GM19035 (cell line): ENCODE measurements around the gene DCUN1D2.

Experiments
- ATAC-seq: cut with Tn5 transposase; IDR thresholded peaks from one replicate; pipeline ENCODE4 v1.9.1; 2021; ENCODE audit not compliant: unreplicated experiment

DCUN1D2 gene

DNA sequence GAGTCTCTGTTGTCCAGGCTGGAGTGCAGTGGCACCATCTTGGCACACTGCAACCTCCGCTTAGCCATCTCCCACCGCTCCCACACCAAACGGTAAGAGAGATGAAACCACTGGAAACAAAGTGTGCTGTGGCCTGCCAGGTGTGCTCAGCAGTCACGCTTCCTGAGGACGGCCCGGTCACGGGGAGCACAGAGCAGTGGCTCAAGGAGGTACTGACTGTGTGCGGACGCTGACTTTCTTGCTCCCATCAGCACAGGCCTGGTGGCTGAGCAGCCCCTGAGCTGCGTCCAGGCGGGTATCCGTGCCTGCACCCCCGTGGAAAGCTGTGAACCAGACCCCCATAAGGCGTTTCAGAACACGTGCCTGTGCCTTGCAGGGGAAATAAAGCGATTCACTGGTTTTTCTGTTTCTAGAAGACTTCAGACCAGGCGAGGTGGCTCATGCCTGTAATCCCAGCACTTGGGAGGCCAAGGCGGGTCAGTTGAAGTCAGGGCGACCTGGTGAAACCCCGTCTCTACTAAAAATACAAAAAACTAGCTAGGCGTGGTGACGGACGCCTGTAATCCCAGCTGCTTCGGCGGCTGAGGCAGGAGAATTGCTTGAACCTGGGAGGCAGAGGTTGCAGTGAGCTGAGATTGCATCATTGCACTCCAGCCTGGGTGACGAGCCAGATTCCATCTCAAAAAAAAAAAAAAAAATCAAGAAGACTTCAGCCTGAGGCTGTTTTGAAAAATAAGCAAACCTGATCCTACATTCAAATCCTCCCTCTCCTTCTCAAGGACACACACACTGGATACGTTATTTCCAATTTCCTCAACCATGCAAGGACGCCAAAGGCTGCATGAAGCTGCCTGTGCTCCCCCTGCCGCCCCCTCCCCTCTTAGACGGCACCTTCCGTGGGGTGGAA is 62.7 kb downstream of the DCUN1D2 start:
- ATAC-seq = no peak

DNA sequence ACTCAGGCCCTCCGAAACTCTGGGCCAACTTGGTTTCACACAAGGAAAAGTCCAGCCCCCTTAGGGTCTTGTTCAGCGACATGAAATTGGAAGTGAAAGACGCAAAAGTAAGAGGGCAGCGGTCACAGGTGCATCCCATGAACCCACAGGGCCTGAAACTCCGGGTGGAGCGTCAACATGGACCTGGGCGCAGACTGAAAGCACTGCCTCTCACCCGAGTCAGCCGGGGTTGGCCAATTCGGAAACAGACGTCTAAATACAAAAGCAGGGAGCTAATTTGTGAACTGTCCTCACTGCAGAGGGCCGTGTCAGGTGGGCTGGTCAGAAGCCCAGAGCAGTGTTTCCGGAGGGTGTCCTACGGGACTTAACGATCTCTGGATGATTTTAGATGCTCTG is 63.9 kb downstream of the DCUN1D2 start:
- no peak for ATAC-seq

DNA sequence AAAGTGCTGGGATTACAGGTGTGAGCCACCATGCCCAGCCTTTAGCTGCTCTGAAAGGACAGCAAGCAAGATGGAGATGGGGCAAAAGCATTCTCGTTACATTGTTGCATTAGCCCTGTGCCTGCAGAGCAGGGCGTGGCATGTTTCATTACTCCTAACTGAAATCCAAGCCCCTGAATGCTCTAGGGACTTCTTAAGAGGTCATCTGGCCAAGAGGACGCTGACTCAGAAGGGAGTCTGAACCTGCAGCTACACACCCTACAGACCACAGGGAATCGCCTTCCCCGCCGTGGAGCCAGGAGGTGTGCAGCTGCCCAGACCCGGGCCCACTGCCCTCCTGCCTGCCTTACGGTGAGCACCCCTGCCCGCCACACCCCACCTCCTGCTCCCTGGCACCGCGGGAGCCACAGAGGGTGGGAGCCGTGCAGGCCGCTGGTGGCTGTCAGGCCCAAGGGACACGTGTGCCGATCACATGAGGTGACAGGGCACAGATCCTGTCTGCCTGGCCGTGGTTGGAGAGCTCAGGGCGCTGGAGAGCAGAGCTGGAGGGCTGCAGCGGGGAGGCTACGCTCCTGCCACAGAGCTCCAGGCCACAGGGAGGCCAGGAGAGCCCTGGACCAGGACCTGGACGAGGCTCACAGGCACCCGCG is 64.4 kb downstream of the DCUN1D2 start:
- ATAC-seq = no peak

DNA sequence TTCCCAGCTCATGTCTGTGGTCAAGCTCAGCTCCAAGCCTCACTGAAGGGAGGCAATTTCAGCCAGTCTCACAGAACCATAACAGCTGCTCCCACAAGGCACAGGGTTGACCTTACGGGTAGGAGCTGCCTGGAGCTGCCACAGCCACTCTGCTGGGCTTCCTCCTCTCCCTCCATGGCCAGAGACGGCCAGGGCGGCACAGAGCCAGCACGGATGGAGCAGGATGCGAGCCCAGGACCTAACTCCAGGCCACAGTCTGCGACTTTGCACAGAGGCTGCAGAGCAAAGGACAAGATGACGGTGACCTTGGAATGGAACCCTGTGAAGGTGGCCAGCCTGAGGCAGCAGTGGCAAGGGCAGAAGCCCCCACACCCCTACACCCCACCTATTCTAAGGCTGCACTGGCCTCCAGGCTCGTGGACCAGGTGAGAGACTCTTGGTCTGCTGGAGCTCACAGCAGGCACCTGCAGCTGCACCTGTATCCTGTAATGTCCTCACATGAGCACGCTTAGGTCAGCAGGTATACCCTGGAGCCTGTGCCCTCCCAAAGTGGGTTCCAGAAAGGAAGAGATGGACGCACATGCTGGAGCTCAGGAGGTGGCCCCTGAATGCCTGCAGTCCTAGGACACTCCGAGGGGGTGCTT is 66.9 kb downstream of the DCUN1D2 start:
- no peak for ATAC-seq

DNA sequence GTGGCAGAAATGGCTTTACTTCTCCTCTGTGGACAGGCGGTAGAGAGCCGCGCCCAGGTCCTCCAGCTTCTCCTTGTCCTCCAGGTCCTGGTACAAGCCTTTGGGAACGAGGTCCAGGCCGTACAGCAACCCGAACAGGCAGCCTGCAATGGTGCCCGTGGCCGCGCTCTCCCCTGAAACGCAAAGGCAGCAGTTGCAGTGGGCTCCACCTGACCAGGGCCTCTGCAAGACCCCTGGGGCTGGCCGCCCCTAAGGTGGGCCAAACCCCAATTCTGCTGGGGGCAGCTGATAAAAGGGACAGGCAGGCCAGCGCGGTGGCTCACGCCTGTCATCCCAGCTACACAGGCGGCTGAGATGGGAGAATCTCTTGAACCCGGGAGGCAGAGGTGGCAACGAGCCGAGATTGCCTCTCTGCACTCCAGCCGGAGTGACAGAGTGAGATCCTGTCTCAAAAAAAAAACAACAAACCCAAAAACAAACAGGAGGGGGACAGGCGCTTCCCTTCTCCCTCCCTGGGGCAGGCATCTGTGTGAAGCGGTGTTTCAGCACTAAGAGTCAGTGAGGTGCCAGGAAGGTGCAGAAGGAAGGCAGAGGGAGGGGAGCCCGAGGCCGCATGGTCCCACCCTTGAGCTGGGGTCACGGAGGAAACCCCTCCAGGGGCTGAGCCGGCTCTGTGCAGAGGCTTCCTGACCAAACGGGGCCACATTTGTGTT is 67.5 kb downstream of the DCUN1D2 start:
- ATAC-seq = no peak

DNA sequence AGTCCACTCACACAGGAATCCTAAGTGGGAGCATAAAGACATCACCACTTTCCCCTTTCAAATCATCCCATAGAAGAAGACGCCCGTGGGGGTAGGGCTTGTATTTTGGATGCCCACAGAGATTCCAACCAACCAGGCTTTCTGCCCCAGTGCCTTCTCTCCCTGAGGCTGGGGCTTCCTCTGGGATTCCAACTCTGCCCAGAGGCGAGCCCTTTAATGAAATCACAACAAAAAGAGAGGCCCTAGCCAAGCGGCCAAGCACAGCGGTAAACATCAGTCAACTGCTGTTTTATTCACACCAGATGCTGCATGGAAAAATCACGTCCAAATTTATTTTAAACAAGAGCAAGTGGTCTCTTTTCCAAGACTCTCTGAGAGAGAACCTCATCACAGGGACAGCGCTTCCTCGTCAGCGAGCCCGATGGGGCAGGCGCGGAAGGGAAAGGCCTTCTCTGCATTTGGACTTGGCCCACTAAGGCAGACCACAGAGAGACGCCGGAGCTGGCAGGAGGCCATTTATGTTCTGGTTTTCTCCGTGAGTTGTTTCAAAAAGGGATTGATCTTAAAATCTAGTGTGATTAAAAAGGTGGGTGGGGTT is 68.7 kb downstream of the DCUN1D2 start:
- ATAC-seq = no peak

DNA sequence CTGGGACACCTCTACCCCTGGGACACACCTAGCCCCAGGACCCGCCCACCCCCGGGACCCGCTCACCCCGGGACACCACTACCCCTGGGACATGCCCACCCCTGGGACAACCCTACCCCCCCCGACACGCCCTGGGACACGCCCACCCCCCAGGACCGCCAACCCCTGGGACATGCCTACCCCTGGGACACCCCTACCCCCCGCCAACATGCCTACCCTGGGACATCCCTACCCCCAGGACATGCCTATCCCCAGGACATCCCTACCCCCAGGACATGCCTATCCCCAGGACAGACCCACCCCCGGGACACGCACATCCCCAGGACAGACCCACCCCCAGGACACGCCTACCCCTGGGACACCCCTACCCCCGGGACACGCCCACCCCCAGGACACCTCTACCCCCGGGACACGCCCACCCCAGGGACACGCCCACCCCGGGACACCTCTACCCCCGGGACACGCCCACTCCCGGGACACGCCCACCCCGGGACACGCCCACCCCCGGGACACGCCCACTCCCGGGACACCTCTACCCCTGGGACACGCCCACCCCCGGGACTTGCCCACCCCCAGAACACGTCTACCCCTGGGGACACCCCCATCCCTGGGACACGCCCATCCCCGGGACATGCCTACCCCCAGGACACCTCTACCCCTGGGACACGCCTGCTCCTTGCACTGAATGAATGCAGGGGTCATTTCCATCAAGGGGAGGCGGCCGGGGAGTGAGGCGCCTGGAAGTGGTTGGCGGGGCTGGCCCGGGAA is 69.5 kb downstream of the DCUN1D2 start:
- no peak for ATAC-seq

DNA sequence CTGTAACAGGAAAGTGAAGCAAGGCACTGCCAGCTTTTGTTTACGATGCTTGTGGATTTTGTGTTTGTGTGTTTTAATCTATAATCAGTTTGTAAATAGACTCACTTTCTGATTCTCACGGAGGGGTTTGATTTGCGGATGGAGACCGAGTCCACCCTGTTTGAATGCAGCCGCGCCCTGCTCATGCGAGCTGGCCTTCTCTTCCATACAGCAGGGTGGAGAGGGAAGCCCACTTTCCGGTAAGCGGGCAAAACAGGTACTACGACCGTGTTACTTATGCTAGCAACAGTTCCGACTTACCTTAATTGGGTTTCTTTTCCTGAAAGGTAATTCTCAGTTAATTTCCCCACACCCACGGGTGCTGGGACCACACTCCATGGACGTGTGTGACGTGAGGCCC is 70.3 kb downstream of the DCUN1D2 start:
- no peak for ATAC-seq

DNA sequence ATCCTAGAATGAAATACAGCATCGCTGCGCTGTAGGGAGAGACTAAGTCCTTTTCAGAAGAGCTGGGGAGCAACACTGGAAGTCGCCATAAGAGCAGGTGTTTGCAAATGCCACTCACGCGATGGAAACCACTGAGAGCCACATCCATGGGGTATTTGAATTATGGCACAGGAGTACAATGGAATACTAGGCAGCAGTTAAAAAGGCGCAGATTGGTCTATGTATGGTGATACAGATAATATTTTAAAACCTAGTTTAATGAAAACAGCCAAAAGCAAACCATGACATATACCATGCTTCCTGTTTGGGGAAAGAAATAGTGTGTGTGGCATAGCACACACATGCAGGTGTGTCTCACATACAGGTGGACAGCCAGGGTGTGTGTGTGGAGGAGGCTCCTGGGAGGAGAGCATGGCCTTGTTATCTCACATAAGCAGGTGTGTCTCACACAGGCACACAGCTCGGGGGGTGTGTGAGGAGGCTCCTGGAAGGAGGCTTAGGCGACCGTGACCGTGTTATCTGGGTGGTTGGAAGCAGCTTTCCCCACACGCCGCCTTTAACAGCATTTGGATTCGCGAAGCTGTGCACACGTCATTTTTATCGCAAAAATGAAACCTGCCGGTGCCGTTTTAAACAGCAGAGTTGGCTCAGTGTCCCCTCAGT is 70.8 kb downstream of the DCUN1D2 start:
- ATAC-seq = no peak

DNA sequence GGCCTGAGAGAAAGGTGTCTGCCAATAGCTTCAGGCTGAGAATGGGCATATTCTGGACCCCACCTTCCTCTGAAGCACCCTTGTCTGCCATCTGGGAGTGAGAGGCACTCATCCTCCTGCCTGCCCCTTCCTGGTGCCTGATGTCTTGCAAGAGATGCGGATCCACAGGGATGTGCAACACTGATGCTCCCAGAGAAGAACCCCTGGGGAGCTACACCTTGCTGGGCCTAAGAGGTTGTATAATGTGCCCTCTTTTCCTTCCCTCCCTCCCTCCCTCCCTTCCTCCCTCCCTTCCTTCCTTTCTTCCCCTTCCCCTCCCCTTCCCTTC is 71.8 kb downstream of the DCUN1D2 start:
- ATAC-seq = no peak

DNA sequence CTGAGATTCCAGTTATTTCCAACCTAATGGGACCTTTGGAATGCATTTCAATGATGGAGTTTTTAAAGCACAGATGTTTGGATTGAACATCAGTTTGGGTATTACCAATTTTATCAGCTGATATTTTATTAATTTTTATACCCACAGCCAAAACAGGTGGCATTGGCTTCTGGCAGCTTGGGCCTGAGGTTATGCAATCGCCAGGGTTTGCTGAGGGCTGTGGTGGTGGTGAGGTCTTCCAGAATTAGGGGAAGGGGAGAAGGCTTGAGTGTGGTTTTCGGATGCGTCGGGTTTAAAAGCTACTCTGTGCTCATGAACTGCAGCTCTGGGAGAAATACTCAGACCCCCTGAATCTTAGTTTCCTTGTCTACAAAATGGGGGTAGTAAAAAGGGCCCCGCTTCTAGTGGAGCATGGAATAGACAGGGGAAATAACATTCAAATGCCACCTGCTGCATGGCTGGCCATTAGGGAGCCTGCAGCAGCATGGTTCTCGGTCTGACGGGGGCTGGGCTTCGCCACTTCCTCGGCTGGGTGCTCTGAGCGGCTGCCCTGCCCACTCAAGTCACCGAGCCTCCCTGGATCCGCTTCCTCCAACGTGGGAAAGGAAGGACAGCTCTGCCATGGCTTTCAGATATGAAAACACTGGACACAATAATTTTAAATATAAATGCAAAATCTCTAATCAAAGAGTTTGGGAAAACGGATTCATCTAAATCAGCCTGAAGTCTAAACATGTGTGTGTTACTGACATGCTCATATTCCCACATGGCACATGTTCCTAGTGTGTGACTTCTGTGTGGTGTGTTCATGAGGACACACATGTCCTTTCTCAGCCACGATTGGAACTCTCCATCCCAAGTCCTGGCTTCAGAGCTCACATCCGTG is 72.4 kb downstream of the DCUN1D2 start:
- ATAC-seq = no peak

DNA sequence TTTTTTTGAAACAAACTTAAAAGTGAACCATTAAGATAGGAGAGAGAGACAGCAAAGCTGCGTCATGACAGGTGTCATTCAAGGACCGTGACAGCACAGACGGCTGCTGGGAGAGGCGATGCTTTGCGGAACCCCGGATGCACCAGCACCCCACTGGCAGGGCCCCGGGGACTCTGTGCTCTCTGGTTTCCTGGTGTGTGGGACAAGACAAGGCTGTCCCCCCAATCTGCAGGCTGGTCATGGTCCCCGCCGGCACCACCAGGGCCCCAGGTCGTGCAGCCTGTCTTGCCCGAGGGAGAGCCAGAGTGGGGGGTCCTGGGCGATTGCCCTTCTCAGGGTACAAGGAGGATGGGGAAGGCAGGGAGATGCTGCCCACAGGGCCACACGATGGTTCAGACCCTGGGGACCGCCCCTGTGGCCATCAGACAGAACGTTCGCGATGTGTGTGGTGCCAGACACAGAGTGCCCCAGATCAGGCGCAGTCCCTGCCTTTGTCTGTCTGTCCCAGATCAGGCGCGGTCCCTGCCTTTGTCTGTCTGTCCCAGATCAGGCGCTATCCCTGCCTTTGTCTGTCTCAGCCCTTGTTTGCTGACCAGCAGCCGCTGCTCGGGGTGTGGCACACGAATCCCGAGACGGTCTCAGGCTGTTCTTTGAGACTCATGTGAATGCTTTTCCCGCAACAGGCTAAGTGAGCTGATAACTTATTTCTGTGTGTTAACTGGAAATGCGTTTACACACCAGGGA is 73.3 kb downstream of the DCUN1D2 start:
- ATAC-seq = no peak

DNA sequence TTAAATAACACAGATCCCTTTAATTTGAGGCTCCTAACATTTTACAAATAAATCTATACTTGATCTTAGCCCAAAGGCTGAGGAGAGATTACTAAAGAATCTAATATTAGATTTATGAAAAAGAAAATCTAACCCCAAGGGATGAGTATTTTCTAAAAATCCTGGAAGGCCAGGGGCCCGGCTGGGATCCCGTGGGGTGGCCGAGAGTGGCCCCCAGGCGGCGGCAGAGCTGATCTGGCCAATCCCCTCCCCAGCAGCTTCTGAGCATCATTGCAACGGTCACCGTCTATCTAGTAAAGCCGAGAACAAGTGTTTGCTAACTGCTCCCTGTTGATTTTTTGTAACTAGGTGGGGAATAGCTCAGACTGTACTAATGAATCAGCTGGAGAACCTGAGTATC is 74.7 kb downstream of the DCUN1D2 start:
- ATAC-seq = no peak

DNA sequence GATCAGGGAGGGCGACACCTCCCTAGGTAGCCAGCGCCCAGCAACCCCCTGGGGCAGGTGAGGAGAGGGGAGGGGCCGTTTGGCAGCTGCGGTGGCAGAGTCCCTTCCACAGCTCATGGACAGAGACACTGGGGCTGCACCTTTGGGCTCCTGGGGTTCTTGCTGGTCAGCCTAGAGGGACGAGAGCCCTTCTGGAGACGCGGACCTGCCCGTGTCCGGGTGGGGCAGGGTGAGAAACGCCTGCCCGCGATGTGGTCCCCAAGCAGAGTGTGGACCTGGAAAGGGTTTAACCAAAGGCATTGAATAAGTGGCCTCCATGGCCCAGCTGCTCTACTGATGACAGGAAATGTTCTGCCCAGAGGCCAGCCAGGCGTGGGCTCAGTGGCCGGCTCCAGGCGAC is 75.5 kb downstream of the DCUN1D2 start:
- no peak for ATAC-seq

DNA sequence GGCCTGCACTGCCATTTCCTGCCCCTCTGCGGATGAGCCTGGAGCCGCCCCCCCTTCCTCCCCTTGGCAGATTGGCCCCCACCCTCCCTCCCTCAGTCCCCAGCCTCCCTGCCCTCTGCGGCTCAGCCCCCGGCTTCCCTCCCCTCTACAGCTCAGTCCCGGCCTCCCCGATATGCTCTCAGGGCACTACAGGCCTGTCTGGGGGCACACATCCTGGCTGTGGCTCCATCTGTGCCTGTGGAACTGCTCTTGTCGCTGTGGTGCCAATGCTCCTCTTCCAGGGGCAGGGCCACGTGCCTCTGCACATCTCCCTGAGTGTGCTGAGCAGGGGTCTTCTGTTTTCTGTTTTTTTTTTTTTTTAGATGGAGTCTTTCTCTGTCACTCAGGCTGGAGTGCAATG is 76.2 kb downstream of the DCUN1D2 start:
- ATAC-seq = no peak

DNA sequence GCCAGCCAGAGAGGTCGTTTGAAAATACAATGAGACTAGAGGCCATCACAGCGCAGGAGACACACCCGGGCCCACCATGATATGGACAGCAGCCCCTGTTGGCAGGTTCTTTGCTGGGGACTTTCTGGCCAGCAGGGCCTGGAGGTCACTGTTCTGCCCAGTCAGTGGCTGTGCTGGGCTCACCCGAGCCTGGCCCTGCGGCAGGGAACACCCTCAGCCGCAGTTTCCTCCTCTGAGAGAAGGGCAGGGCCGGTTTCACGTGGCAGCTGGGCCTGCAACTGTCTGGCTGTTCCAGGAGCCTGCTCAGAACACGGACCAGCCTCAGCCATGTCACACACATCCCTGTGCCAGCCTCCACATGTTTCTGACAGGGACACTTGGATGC is 76.6 kb downstream of the DCUN1D2 start:
- ATAC-seq = no peak

DNA sequence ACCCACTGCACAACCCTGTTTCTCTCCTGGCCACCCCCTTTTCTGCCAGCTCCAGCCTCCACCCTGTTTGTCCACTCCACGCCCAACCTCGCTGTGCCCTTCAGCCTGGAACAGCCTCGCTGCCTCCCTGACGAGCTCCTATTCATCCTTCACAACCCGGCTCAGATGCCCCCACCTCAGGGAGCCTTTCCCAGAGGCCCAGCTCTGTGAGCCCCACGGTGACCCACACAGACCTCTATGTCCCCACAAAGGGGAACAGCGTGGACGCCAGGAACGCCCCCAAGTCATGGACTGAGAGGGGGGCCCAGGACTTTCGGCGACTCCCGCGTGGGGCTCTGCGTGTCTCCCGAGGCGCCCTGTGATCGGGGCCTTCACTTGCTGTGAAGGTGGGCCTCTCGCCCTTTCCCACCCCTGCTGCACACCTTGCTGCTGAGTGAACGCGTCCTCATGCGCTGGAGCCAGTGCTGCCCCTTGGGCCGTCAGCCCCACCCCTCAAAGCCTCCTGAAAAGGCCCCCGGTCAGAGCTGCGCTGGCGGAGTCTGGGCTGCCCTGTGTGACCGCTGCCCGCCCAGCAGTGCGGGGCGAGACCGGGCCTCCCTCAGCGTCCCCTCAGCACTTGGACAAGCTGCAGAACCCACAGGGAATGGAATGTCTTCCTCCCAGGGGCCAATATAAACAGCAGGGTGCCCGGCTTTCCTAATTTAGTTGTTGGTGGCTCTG is 77.2 kb downstream of the DCUN1D2 start:
- no peak for ATAC-seq

DNA sequence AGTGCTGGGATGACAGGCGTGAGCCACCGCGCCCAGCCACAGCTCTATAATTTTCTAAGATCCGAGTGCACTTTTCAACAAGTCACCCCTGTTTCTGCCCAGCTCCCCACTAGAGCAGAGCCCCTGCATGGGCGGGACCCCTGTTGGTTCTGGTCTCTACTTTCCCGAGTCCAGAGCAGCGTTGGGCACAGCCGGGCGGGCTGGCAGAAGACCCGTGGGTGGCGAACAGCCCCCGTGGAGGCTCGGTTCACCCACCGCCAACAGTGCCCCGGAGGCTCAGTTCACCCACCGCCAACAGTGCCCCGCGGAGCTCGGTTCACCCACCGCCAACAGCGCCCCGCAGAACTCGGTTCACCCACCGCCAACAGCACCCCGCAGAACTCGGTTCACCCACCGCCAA is 78.1 kb downstream of the DCUN1D2 start:
- no peak for ATAC-seq
